ENCODE data around the gene SLC9C1.

SLC9C1 gene

GRCh38 chr3:112334691-112335433 is 40.8 kb upstream of the SLC9C1 start:
- H3K27ac ChIP-seq: no peak overlapping the region
- TF ChIP-seq ZFX (IDR thresholded peaks at IDR 0.05): no peak
- TF ChIP-seq, protein P1, sequence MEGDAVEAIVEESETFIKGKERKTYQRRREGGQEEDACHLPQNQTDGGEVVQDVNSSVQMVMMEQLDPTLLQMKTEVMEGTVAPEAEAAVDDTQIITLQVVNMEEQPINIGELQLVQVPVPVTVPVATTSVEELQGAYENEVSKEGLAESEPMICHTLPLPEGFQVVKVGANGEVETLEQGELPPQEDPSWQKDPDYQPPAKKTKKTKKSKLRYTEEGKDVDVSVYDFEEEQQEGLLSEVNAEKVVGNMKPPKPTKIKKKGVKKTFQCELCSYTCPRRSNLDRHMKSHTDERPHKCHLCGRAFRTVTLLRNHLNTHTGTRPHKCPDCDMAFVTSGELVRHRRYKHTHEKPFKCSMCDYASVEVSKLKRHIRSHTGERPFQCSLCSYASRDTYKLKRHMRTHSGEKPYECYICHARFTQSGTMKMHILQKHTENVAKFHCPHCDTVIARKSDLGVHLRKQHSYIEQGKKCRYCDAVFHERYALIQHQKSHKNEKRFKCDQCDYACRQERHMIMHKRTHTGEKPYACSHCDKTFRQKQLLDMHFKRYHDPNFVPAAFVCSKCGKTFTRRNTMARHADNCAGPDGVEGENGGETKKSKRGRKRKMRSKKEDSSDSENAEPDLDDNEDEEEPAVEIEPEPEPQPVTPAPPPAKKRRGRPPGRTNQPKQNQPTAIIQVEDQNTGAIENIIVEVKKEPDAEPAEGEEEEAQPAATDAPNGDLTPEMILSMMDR (conservative IDR thresholded peaks at IDR 0.05): no peak

DNA sequence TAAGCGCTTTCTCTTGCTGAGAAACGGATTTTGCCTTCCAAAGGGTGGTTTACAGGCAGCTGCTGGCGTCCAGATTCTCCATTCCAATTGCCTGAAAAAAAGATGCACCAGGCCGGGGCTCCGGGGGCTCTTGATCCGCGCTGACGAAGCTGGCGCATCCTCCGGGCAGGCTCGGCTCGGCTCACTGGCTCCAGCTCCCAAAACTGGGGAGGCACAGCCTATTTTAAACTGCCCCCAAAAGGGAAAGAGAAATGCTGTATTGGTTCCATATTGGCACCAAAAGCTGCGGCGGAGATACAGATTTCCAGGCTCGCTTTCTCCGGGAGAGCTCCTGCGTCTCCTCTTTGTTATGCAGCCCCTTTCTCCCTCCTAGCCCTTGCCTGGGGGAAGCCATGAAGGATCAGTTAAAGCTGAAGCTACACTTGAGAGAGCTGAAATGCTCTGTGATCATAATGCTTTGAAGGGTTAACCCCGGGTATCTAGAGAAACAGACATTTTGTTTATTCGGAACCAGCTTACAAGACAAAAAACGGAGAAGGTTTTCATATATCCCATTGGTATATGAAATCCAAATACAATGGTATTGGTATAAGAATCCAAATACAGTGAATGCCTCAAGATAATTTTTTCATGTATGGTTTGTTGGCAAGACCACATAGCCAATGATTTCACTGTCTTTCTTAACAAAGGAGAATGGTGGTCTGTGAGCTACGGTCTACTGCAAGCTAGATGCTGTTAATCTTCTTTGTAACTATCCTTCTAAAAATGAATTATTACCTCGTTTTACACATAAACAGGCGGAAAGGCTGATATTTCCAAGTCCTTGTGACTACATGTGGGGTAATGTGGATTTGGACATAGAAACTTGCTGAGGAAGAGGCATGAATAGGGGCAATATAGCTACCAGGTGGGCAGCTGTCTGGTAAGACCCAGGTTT is 39.6 kb upstream of the SLC9C1 start:
- TF ChIP-seq, protein P1 (conservative IDR thresholded peaks at IDR 0.05): no peak
- TF ChIP-seq ZFX (IDR thresholded peaks at IDR 0.05): no peak
- no peak overlapping the region for H3K27ac ChIP-seq

DNA sequence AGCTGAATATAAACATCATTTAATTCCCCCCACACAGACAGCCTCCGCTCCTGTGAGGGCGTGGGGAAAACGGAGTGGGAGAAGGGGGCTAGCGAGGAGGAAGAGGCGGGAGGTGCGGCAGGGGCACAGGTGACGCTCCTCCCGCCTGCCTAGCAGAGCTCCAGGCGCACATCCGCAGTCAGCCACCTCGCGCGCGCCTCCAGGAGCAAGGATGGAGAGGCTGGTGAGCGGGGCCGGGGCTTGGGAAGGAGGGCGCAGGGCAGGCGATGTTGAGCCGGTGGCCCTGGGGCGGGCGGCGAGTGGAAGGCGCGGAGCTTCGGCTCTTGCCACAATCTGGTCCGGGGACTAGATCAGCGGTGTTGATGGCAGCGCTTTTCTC is 39.0 kb upstream of the SLC9C1 start, which contains the start of gene CD200:
Gene CD200, plus strand, starts transcription at position 155 of the 379 bp plus-strand sequence. Its CDS starts 57 bp downstream, at position 212.
- TF ChIP-seq ZFX (IDR thresholded peaks at IDR 0.05): no peak
- TF ChIP-seq, protein P1 (conservative IDR thresholded peaks at IDR 0.05): no peak
- H3K27ac ChIP-seq: no peak within 1 kb of the TSS

DNA sequence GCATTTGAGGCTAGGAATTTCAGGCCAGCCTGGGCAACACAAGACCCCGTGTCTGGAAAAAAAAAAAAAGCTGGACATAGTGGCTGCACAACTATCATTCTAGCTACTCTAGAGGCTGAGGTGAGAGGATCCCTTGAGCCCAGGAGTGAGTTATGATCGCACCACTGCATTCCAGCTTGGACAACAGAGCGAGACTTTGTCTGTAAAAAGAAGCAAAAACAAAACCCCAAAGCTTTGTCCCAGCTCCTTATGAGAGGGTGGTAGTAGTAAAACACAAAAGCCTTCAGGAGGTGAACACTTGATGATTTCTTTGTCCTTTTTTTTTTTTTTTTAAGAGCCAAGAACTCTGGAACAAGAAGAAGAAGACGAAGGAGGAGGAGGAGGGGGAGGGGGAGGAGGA is 37.8 kb upstream of the SLC9C1 start:
- H3K27ac ChIP-seq: no peak overlapping the region
- TF ChIP-seq, protein P1 (conservative IDR thresholded peaks at IDR 0.05): no peak
- TF ChIP-seq ZFX (IDR thresholded peaks at IDR 0.05): no peak

- H3K27ac ChIP-seq: no peak overlapping the region
- TF ChIP-seq, protein P1 (conservative IDR thresholded peaks at IDR 0.05): peak; percentile 68
- TF ChIP-seq ZFX (IDR thresholded peaks at IDR 0.05): no peak
Observed at GRCh38 chr3:112327371-112327951, 33.4 kb upstream of the SLC9C1 start.

- no peak overlapping the region for H3K27ac ChIP-seq
- TF ChIP-seq, protein P1 (conservative IDR thresholded peaks at IDR 0.05): no peak
- no peak for TF ChIP-seq ZFX (IDR thresholded peaks at IDR 0.05)
Observed at GRCh38 chr3:112321867-112322652, 28.0 kb upstream of the SLC9C1 start.

Data from C4-2B (cell line).